Measurements from ENCODE around the gene COL23A1. TPM values are rescaled to one million over a fixed set of nuclear protein-coding genes. Genes with fewer than 3 reads are reported as not detected.
A peak's percentile ranks its signal among the peaks of the same experiment; 100 is the strongest.

Gene COL23A1
- polyA plus RNA-seq, 1 donor (not counting 4 experiments of a cell fraction or from before 2014, with no cell fraction given) = not detected

GRCh38 chr5:178234750-178235587 lies 355.2 kb downstream of the COL23A1 start:
- Histone ChIP-seq H3K9me3 (ENCODE audit: control insufficient read depth, low read depth, low read length) (no peaks in the 10 kb centered on the region), H2AFZ (ENCODE audit: control insufficient read depth, low read length) (no peak overlapping the region), H3K4me2 (ENCODE audit: control insufficient read depth, extremely low read depth, insufficient read depth, low read depth, low read length) (no peak overlapping the region), H3K79me2 (ENCODE audit: control insufficient read depth, insufficient read depth, low read length) (peaks cover 20% of the 10 kb centered on the region), H3K4me3 (ENCODE audit: control insufficient read depth in 2 of 3, extremely low read depth in 1 of 3, insufficient read depth in 2 of 3, low read depth in 1 of 3, low read length in 3 of 3) (no peak overlapping the region), H3K27me3 (ENCODE audit: control insufficient read depth, extremely low read depth, insufficient read depth, low read length) (no peaks in the 10 kb centered on the region), H3K4me1 (ENCODE audit: control insufficient read depth, extremely low read depth, insufficient read depth, low read length) (peaks cover 28% of the 10 kb centered on the region), H4K20me1 (ENCODE audit: control insufficient read depth, extremely low read depth, insufficient read depth, low read length) (no peaks in the 10 kb centered on the region), H3K27ac (ENCODE audit: control insufficient read depth, insufficient read depth, low read length) (no peak overlapping the region), H3K9ac (ENCODE audit: control insufficient read depth, extremely low read depth, insufficient read depth, low read length) (no peak overlapping the region), H3K9me1 (ENCODE audit: control insufficient read depth, extremely low read depth, insufficient read depth, low read length) (no peaks in the 10 kb centered on the region), H3K36me3 (ENCODE audit: control insufficient read depth in 2 of 2, extremely low read depth in 1 of 2, insufficient read depth in 2 of 2, low read length in 2 of 2) (peaks cover 1 to 6% of the 10 kb centered on the region in 2 experiments)
- peak in 2 of 3 experiments; percentile 69 to 84 for TF ChIP-seq CTCF (optimal IDR thresholded peaks at IDR 0.05 in 1 of 3, IDR thresholded peaks at IDR 0.05 in 1 of 3, conservative IDR thresholded peaks at IDR 0.05 in 1 of 3; ENCODE audit: extremely low read depth in 1 of 3, insufficient read depth in 2 of 3, low read length in 3 of 3)
- no peak for TF ChIP-seq EZH2 (IDR thresholded peaks at IDR 0.05; ENCODE audit: low read length)
- peak; percentile 55 for FAIRE-seq
- dilution Hi-C loops (cut with MboI; ENCODE audit: extremely low pct_ligation_motif_present, low sequenced_read_pairs) = no loop called here
- no peak for DNase-seq (ENCODE audit: low read depth, low spot score)

DNA sequence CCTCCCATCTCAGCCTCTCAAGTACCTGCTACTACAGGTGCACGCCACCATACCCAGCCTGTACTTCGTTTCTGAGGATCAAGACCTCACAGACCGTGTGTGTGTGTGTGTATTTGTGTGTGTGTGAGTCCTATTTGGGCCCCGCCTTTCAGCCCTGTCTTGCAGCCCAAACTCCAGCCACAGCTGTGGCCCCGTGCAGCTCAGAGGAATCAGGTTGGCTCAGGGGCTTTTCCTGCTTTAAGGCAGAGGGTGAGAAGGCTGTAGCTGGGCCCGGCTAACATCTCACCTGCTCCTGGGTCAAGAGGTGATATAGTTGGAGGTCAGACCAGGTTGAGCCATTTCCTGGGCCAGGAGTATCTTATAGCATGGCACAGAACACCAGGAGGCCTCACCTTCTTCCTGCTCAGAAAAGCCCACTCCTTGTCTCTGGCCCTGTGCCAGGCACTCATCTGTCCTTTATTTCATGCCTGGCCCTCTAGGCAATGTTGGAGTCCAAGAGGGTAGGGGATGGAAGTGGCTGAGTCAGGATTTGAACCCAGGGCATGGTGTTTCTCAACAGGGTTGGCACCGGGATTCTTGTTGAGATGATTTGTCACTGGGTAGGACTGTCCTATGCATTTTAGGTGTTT lies 356.0 kb downstream of the COL23A1 start:
- dilution Hi-C loops (cut with MboI; ENCODE audit: extremely low pct_ligation_motif_present, low sequenced_read_pairs) = no loop called here
- FAIRE-seq (no peak), DNase-seq (ENCODE audit: low read depth, low spot score) (no peak)
- no peaks in the 10 kb centered on the region for H4K20me1 ChIP-seq (ENCODE audit: control insufficient read depth, extremely low read depth, insufficient read depth, low read length)
- no peak overlapping the region for H3K27ac ChIP-seq (ENCODE audit: control insufficient read depth, insufficient read depth, low read length)
- no peak overlapping the region for H3K4me2 ChIP-seq (ENCODE audit: control insufficient read depth, extremely low read depth, insufficient read depth, low read depth, low read length)
- H3K9ac ChIP-seq (ENCODE audit: control insufficient read depth, extremely low read depth, insufficient read depth, low read length) = no peak overlapping the region
- peaks cover 28% of the 10 kb centered on the region for H3K4me1 ChIP-seq (ENCODE audit: control insufficient read depth, extremely low read depth, insufficient read depth, low read length)
- H3K4me3 ChIP-seq (ENCODE audit: control insufficient read depth in 2 of 3, extremely low read depth in 1 of 3, insufficient read depth in 2 of 3, low read depth in 1 of 3, low read length in 3 of 3) = no peak overlapping the region
- no peaks in the 10 kb centered on the region for H3K9me1 ChIP-seq (ENCODE audit: control insufficient read depth, extremely low read depth, insufficient read depth, low read length)
- H3K9me3 ChIP-seq (ENCODE audit: control insufficient read depth, low read depth, low read length) = no peaks in the 10 kb centered on the region
- H3K27me3 ChIP-seq (ENCODE audit: control insufficient read depth, extremely low read depth, insufficient read depth, low read length) = no peaks in the 10 kb centered on the region
- no peak overlapping the region for H2AFZ ChIP-seq (ENCODE audit: control insufficient read depth, low read length)
- peaks cover 26% of the 10 kb centered on the region for H3K79me2 ChIP-seq (ENCODE audit: control insufficient read depth, insufficient read depth, low read length)
- H3K36me3 ChIP-seq (ENCODE audit: control insufficient read depth in 2 of 2, extremely low read depth in 1 of 2, insufficient read depth in 2 of 2, low read length in 2 of 2) = peaks cover 2 to 8% of the 10 kb centered on the region in 2 experiments
- no peak for TF ChIP-seq CTCF (optimal IDR thresholded peaks at IDR 0.05 in 1 of 3, IDR thresholded peaks at IDR 0.05 in 1 of 3, conservative IDR thresholded peaks at IDR 0.05 in 1 of 3; ENCODE audit: extremely low read depth in 1 of 3, insufficient read depth in 2 of 3, low read length in 3 of 3)
- no peak for TF ChIP-seq EZH2 (IDR thresholded peaks at IDR 0.05; ENCODE audit: low read length)
